IgD-negative memory B cell (primary cell): ENCODE measurements around the gene TMEM255B. TPM values are rescaled to one million over a fixed set of nuclear protein-coding genes. Genes with fewer than 3 reads are reported as not detected.

Experiments
- H3K27ac Mint-ChIP-seq, 3 donors: one replicate each; pipeline ENCODE4 v1.8.0; 2020 to 2022; ENCODE audit warnings: mild to moderate bottlenecking in 3 of 3, mixed read lengths in 3 of 3, moderate library complexity in 1 of 3
- H3K27me3 Mint-ChIP-seq: one replicate; pipeline ENCODE4 v1.8.0; 2021; ENCODE audit warnings: mixed read lengths
- H3K36me3 Mint-ChIP-seq: one replicate; pipeline ENCODE4 v1.8.0; 2020; ENCODE audit warnings: mild to moderate bottlenecking, mixed read lengths
- H3K4me1 Mint-ChIP-seq, 3 donors: one replicate each; pipeline ENCODE4 v1.8.0; 2020 to 2022; ENCODE audit warnings: mixed read lengths in 3 of 3, mild to moderate bottlenecking in 1 of 3
- H3K4me3 Mint-ChIP-seq, 4 donors: one replicate each; pipeline ENCODE4 v1.8.0; 2020 to 2022; ENCODE audit warnings: mild to moderate bottlenecking in 4 of 4, mixed read lengths in 4 of 4, moderate library complexity in 3 of 4
- H3K9me3 Mint-ChIP-seq, 3 donors: one replicate each; pipeline ENCODE4 v1.8.0; 2020 to 2021; ENCODE audit warnings: mixed read lengths in 3 of 3, mild to moderate bottlenecking in 1 of 3
- polyA plus RNA-seq: library from polyadenylated mRNA; unstranded; fragments of 300-500 nt; fragmentation: Illumina TruSeq; gene quantifications from one replicate; pipeline ENCODE4 v1.2.3, GENCODE V29; 2021

Gene TMEM255B
- polyA plus RNA-seq, 1 donor from 2014 or later, result 0.70 TPM

DNA sequence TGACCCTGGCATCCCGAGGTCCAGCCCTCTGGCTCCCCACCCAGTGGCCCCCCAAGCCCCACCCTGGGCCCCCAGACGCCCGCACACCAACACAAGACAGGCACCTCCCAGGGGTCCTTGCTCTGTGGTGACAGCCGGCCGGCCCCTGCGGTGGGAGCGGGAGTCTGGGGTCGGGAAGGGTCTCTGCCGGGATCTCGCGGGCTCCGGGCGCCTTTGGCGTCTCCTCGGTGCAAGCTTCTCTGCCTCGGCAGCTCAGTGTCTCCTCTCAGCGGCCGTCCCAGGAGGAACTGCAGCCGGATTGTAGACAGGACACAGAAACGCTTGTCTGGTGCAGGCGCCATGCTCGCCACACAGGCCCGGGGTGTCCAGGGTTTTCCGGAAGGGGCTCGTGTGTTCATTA, 43.7 kb downstream of the TMEM255B start:
- Mint-ChIP-seq H3K27ac (no peak overlapping the region), H3K27me3 (no peaks in the 10 kb centered on the region), H3K36me3 (no peaks in the 10 kb centered on the region), H3K4me3 (no peak overlapping the region), H3K4me1 (no peaks in the 10 kb centered on the region), H3K9me3 (no peaks in the 10 kb centered on the region)

DNA sequence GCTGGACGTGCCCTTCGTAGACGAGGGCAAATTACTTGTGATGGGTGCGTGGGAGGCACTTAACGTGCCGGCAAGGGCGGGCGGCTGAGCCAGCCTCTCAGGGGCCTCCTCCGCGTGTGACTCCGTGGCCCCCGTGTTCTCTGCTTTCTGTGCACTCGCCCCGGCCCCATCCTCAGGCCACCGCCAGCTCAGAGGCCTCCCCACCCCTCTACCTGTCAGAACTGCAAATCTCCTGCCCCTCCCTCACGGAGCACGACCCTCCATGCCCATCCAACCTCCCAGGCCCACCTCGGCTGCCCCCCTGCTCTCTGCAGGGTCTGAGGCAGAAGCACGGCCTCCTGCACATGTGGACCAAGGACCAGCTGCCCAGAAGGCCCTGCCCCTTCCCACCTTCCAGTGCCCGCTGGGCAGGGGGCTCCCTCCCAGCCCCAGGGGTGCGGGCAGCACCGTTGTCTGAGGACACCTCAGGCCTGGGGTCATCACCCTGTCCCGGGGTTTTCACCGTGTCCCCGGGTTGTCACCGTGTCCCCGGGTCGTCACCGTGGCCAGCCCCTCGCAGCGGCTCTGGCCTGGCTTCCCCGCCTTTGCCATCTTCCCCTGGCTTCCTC, 44.5 kb downstream of the TMEM255B start:
- Mint-ChIP-seq H3K4me1 (no peaks in the 10 kb centered on the region), H3K4me3 (no peak overlapping the region), H3K9me3 (peaks cover 0 to 5% (median 3%) of the 10 kb centered on the region in 3 donors), H3K36me3 (no peaks in the 10 kb centered on the region), H3K27me3 (no peaks in the 10 kb centered on the region), H3K27ac (no peak overlapping the region)

DNA sequence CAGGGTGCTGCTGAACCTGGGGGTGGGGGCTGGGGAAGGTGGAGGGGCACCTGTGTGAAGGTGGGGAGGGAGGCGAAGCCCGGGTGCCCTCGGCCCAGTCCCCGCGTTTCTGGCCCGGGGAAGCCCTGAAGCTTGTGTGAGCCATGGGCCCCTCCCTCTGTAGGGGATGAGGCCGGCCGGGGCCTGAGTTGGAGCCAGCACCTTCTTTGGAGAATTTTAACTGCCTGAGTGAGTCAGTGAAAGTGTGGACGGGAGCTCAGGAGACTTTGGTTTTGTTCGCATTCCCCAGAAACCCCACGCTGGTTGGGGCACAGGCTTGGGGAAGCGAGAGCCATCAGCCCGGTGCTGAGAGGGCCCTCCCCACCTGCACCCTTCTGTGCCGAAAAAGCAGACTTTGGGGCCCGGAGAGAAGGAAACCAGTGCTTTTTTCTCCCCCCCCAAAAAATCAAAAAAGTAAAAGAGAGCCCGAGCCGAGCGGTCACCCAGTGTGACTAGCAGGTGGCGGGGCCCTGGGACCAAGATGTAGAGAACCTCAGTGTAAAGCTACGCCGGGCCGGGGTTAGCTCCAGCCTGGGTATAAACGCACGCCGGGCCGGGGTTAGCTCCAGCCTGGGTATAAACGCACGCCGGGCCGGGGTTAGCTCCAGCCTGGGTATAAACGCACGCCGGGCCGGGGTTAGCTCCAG, 45.1 kb downstream of the TMEM255B start:
- no peak overlapping the region for H3K27ac Mint-ChIP-seq
- no peaks in the 10 kb centered on the region for H3K27me3 Mint-ChIP-seq
- peaks cover 0 to 6% (median 3%) of the 10 kb centered on the region in 3 donors for H3K9me3 Mint-ChIP-seq
- no peaks in the 10 kb centered on the region for H3K36me3 Mint-ChIP-seq
- H3K4me1 Mint-ChIP-seq, result no peaks in the 10 kb centered on the region
- no peak overlapping the region for H3K4me3 Mint-ChIP-seq

DNA sequence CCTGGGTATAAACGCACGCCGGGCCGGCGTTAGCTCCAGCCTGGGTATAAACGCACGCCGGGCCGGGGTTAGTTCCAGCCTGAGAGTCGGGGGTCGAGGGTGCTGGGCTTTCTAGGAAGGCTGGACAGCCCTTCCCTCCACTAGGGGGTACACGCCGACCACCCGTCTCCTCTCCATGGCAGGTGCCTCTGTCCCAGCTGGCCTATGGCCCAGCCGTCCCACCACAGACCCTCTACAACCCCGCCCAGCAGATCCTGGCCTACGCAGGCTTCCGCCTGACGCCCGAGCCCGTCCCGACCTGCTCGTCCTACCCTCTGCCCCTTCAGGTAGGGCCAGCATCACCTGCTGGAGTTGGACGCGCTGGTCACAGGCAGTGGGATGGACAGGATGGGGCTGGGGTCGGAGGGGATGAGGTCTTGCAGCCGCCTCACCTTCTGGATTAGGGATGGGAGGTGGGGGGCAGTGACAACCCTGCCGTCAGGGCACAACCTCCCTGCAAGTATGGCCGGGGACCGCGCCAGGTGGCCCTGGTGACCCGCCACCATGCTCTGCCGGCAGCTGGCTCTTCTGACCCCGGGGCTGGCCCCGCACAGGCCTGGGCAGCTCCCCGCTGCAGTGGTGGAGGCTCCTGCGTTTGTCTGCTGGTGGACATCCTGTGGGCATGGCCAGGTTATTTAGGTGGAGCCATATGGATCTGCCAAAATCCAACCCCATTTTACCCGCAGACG, 45.8 kb downstream of the TMEM255B start:
- no peaks in the 10 kb centered on the region for H3K27me3 Mint-ChIP-seq
- H3K9me3 Mint-ChIP-seq, result peaks cover 0 to 6% (median 3%) of the 10 kb centered on the region in 3 donors
- no peak overlapping the region for H3K27ac Mint-ChIP-seq
- no peak overlapping the region for H3K4me3 Mint-ChIP-seq
- H3K36me3 Mint-ChIP-seq, result no peaks in the 10 kb centered on the region
- H3K4me1 Mint-ChIP-seq, result no peaks in the 10 kb centered on the region

DNA sequence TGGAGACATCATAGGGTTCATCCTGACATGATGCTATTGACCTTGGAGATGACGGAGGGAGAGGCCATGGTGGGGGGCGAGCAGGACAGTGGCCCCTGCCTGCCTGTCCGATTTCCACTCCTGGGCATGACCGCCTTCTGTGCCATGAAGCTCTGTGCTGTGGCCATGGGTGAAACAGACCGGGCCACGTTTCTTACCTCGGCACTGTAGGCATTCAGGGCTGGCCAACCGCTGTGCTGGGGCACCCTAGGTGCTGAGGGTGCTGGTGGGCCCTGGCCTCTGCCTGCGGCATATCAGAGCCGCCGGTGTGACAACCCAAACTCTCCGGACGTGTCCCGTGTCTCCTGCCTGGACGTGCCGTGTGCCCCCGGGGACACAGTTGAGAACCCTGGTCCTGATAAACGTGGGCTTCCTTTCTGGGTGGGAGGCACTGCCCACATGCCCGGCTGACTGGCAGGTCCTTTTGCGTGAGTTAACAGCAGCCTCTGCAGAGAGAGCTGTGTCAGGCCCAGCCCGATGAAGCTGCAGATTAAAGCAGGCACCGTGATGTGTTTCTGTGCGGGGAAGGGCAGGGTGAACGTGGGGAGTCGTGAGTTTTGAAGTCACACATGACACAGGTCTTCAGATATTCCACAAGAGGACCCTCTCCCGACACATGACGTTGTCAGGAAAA, 46.5 kb downstream of the TMEM255B start:
- Mint-ChIP-seq H3K9me3 (peaks cover 0 to 8% (median 3%) of the 10 kb centered on the region in 3 donors), H3K4me1 (no peaks in the 10 kb centered on the region), H3K36me3 (no peaks in the 10 kb centered on the region), H3K27me3 (no peaks in the 10 kb centered on the region), H3K4me3 (no peak overlapping the region), H3K27ac (no peak overlapping the region)

DNA sequence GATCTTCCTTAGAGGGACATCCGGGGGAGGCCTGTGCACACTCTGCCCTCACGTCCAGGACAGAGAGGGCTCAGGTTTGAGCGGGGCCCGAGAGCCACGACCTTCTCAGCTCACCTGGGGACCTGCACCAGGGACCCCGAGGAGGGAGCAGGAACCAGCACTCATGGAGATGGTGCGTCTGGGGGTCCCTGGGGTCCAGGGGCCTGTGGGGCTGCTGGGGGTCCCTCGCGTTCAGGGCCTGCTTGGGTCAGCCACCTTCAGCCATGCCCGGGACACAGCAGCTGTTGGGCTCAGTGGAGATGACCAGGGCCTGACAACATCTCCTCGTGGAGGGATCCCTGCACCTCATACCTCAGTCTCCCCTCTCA, 47.1 kb downstream of the TMEM255B start:
- H3K27ac Mint-ChIP-seq, result no peak overlapping the region
- no peaks in the 10 kb centered on the region for H3K36me3 Mint-ChIP-seq
- no peaks in the 10 kb centered on the region for H3K27me3 Mint-ChIP-seq
- H3K4me3 Mint-ChIP-seq, result no peak overlapping the region
- H3K4me1 Mint-ChIP-seq, result no peaks in the 10 kb centered on the region
- peaks cover 0 to 8% (median 3%) of the 10 kb centered on the region in 3 donors for H3K9me3 Mint-ChIP-seq

DNA sequence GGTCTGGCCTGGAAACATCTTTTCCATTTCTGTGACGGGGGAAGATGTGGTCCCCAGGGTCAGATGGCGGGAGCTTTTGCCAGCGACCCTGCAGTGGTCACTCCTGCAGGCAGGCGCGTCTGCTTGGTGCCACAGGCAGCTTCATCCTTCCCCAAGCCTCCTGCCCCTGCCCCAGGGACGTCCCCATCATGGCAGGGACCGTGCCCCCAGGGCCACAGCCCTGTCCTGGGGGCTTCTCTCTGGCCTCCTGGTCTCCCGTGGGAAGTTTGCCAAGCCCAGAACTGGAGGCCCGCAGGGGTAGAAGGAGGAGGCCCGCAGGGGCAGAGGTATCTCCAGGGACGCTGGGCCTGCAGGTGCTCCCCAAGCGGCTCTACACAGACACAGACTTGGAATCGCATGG, 47.5 kb downstream of the TMEM255B start:
- Mint-ChIP-seq H3K4me1 (no peaks in the 10 kb centered on the region), H3K27ac (no peak overlapping the region), H3K9me3 (peaks cover 0 to 8% (median 3%) of the 10 kb centered on the region in 3 donors)

DNA sequence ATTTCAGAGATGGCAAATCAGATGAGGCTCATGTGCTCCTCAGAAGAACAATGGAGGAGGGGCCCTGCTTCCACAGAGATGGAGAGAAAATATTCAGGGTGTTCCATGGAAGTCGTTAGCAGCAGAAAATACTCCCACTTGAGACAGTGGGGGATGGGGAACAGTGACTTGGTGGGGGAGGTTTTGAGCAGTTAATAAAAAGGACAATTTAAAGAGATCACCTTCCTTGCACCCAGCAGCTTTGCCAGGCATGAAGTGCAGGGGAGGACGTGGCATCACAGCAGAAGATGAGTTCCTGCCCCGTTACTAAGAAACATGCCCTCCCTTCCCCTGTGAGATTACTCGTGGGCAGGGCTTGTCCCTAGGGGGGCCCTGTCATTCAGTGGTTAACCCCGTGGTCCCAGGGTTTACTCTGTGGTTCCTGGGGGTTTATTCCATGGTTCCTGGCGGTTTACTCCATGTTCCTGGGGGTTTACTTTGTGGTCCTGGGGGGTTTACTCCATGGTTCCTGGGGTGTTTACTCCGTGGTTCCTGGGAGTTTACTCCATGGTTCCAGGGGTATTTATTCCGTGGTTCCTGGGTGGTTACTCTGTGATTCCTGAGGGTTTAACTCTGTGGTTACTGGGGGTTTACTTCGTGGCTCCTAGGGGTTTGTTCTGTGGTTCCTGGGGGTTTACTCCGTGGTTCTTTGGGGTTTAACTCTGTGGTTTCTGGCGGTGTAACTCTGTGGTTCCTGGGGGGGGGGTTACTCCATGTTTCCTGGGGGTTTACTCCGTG, 49.2 kb downstream of the TMEM255B start:
- Mint-ChIP-seq H3K9me3 (peaks cover 0 to 8% (median 3%) of the 10 kb centered on the region in 3 donors), H3K27ac (no peak overlapping the region), H3K27me3 (no peaks in the 10 kb centered on the region), H3K4me1 (no peaks in the 10 kb centered on the region), H3K36me3 (no peaks in the 10 kb centered on the region), H3K4me3 (no peak overlapping the region)

More for the DNA sequence above, 47.5 kb downstream of the TMEM255B start:
- Mint-ChIP-seq H3K4me3 (no peak overlapping the region), H3K36me3 (no peaks in the 10 kb centered on the region), H3K27me3 (no peaks in the 10 kb centered on the region)

DNA sequence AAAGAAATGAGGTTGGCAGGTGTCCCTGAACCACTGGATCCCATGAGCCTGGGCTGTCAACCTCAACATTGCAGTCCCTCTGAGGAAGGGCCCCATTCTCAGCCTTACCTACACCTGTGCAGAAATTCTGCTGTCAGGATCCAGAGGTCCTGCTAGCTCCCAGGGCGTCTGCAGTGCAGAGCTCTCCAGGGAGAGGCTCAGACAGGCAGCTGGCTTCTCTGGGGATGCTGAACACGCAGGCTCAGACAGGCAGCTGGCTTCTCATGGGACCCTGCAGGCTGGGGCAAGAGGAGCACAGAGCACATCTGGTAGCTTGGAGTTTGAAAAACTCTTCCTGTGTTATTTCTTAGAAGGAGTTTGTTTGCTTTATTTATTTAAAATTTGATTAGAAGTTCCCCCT, 50.9 kb downstream of the TMEM255B start:
- no peaks in the 10 kb centered on the region for H3K36me3 Mint-ChIP-seq
- no peaks in the 10 kb centered on the region for H3K27me3 Mint-ChIP-seq
- H3K4me3 Mint-ChIP-seq, result no peak overlapping the region
- H3K9me3 Mint-ChIP-seq, result peaks cover 0 to 8% (median 3%) of the 10 kb centered on the region in 3 donors
- H3K27ac Mint-ChIP-seq, result no peak overlapping the region
- H3K4me1 Mint-ChIP-seq, result no peaks in the 10 kb centered on the region

DNA sequence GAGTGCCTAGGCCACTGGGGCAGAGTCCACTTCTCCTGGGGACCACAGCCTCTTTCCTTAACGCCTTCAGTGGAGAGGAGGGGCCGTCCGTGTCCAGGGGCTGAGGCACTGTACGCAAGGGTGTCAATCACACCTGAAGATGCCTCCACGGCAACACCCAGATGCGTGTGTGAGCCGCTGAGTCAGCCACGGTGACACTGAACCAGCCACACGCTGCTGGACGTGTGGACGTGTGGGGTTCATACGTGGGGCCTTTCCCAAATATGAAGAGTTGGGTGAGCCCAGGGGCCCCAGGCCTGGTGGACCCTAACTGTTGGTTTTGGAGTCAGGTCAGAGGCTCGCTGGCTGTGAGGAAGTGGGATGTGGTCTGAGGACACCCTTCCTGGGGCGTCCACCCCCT, 51.6 kb downstream of the TMEM255B start:
- Mint-ChIP-seq H3K27me3 (peaks cover 1% of the 10 kb centered on the region), H3K36me3 (no peaks in the 10 kb centered on the region), H3K9me3 (peaks cover 0 to 8% (median 3%) of the 10 kb centered on the region in 3 donors), H3K4me1 (peaks cover 4 to 5% (median 4%) of the 10 kb centered on the region in 3 donors), H3K27ac (no peak overlapping the region), H3K4me3 (no peak overlapping the region)

DNA sequence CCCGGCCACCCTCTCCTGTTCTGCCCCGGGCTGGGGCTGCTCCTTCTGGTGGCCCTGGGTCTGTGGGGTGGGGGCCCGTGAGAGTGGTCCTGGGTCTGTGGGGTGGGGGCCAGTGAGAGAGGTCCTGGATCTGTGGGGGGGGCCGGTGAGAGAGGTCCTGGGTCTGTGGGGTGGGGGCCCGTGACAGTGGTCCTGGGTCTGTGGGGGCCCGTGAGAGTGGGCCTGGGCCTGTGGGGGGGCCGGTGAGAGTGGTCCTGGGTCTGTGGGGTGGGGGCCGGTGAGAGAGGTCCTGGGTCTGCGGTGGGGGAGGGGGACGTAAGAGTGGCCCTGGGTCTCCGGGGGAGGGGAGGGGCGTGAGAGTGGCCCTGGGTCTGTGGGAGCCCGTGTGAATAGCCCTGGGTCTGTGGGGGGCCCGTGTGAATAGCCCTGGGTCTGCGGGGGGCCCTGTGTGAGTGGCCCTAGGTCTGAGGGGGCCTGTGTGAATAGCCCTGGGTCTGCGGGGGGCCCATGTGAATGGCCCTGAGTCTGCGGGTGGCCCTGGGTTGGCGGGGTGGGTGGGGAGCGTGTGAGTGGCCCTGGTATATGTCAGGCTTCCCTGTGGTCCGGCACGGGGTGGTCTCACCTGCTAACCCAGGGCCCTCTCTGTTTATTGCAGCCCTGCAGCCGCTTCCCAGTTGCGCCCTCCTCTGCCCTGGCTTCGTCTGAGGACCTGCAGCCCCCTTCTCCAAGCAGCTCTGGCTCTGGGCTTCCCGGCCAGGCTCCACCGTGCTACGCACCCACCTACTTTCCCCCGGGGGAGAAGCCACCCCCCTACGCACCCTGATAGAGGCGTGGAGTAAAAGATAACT, 52.3 kb downstream of the TMEM255B start:
- Mint-ChIP-seq H3K27me3 (peaks cover 1% of the 10 kb centered on the region), H3K4me1 (peaks cover 9 to 11% (median 10%) of the 10 kb centered on the region in 3 donors), H3K27ac (no peak overlapping the region), H3K9me3 (peaks cover 0 to 8% (median 3%) of the 10 kb centered on the region in 3 donors), H3K36me3 (no peaks in the 10 kb centered on the region), H3K4me3 (no peak overlapping the region)

DNA sequence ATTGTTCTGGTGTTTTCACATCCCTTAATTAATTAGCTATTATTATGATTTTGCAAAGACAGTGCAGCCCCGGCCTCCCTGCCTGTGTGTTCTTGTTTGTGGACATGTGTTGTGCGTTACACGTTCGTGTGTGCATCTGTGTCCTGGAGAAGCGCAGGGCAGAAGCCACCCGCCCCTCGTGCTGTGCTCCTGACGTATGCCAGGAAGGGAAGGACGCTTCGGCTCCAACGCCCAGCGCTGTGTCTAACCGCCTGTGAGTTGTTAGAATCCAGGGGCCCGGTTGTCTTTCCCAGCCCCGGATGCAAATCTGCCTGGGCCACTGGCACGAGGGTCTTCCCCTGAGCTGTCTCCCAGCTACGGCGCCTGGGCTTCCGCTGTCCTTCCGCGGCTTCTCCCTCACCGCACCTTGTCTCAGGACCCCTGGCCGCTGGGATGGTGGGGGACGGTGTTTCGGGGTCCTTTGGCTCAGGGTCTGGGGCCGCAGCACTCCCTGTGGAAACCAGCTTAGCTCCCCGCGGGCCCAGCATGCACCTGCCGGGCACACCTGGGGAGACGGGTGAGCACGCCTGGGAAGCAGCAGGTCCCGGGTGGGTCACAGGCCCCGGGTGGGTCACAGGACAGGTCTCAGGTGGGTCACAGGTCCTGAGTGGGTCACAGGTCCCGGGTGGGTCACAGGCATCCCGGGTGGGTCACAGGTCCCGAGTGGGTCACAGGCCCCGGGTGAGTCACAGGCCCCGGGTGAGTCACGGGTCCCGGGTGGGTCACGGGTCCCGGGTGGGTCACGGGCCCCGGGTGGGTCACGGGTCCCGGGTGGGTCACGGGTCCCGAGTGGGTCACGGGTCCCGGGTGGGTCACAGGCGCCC, 53.4 kb downstream of the TMEM255B start:
- no peak overlapping the region for H3K4me3 Mint-ChIP-seq
- no peaks in the 10 kb centered on the region for H3K36me3 Mint-ChIP-seq
- H3K27ac Mint-ChIP-seq, result peak overlapping the region in 1 of 3 donors; percentile 64
- H3K27me3 Mint-ChIP-seq, result peaks cover 5% of the 10 kb centered on the region
- H3K4me1 Mint-ChIP-seq, result peaks cover 14 to 19% (median 15%) of the 10 kb centered on the region in 3 donors
- H3K9me3 Mint-ChIP-seq, result peaks cover 0 to 8% (median 3%) of the 10 kb centered on the region in 3 donors
